SU-DHL-6 (cell line): ENCODE measurements around the gene MAP4K5.
"Not testable (repeated sequence)": the region's sequence is repeated elsewhere in the genome, so short reads cannot be mapped to it uniquely, and the experiment has no call there.

Experiments used
- H2AFZ ChIP-seq: fragments of 200-600 bp; sonication (generic); 2 replicates; pipeline ENCODE4 v1.6.1; 2014; ENCODE audit warnings: low read depth, mild to moderate bottlenecking, moderate library complexity, mixed read lengths, antibody characterized with exemption, low read length; ENCODE audit not compliant: severe bottlenecking
- H3F3A ChIP-seq: fragments of 200-600 bp; shearing (Covaris generic); 2 replicates; pipeline ENCODE4 v1.6.0; 2016; ENCODE audit warnings: antibody characterized with exemption, mild to moderate bottlenecking; ENCODE audit not compliant: insufficient read depth
- H3K27ac ChIP-seq: fragments of 200-600 bp; sonication (generic); 2 replicates; pipeline ENCODE4 v1.5.1; 2016; ENCODE audit warnings: low read depth, mild to moderate bottlenecking, low read length, moderate library complexity, mixed read lengths
- H3K27me3 ChIP-seq: fragments of 200-600 bp; sonication (generic), shearing (Covaris generic); 2 replicates; pipeline ENCODE4 v1.6.0; 2014; ENCODE audit warnings: mild to moderate bottlenecking, low read length
- H3K36me3 ChIP-seq: fragments of 200-600 bp; sonication (generic); 2 replicates; pipeline ENCODE4 v1.6.1; 2014; ENCODE audit warnings: mild to moderate bottlenecking, low read length, mixed read lengths
- H3K4me2 ChIP-seq: fragments of 300-600, 200-600 bp; shearing (Covaris generic), sonication (generic); 2 replicates; pipeline ENCODE4 v1.6.0; 2014; ENCODE audit warnings: low read length, low read depth, mild to moderate bottlenecking; ENCODE audit not compliant: poor library complexity, severe bottlenecking
- H3K4me3 ChIP-seq: fragments of 200-600 bp; sonication (generic); 2 replicates; pipeline ENCODE4 v1.5.1; 2014; ENCODE audit warnings: antibody characterized with exemption, low read length, mild to moderate bottlenecking, mixed read lengths; ENCODE audit not compliant: insufficient read depth, poor library complexity, severe bottlenecking
- H3K79me2 ChIP-seq: fragments of 200-600 bp; sonication (generic); 2 replicates; pipeline ENCODE4 v1.6.1; 2014; ENCODE audit warnings: mild to moderate bottlenecking, low read length, moderate library complexity; ENCODE audit not compliant: insufficient read depth
- H3K9ac ChIP-seq: fragments of 200-600 bp; sonication (generic); 2 replicates; pipeline ENCODE4 v1.7.0; 2014; ENCODE audit warnings: mild to moderate bottlenecking, low read length
- H3K9me2 ChIP-seq: fragments of 200-600 bp; sonication (generic); replicated peaks from 2 replicates; pipeline ENCODE4 v1.6.1; 2014; ENCODE audit warnings: low read length; ENCODE audit not compliant: insufficient read depth
- H3K9me3 ChIP-seq: fragments of 200-600 bp; sonication (generic); 2 replicates; pipeline ENCODE4 v1.6.1; 2014; ENCODE audit warnings: low read length, mixed read lengths; ENCODE audit not compliant: insufficient read depth
- H4K20me1 ChIP-seq: fragments of 200-600 bp; sonication (generic); 2 replicates; pipeline ENCODE4 v1.6.1; 2014; ENCODE audit warnings: low read depth, mild to moderate bottlenecking, antibody characterized with exemption, low read length, moderate library complexity, mixed read lengths
- EZH2phosphoT487 ChIP-seq: fragments of 200-600 bp; sonication (generic), shearing (Covaris generic); conservative IDR thresholded peaks from 2 replicates; pipeline ENCODE4 v1.6.1; 2018; ENCODE audit warnings: mild to moderate bottlenecking, antibody characterized with exemption, low read length, moderate library complexity, mixed read lengths
- TF ChIP-seq, protein P1 (sequence below): fragments of 200-600 bp; sonication (generic); IDR thresholded peaks from one replicate; pipeline ENCODE4 v1.5.1; 2017; ENCODE audit warnings: antibody characterized with exemption, mild to moderate bottlenecking, low read length, moderate library complexity; ENCODE audit not compliant: insufficient read depth, poor library complexity, severe bottlenecking

The MAP4K5 gene

GRCh38 chr14:50542941-50543418 lies 10.6 kb upstream of the MAP4K5 start:
- Histone ChIP-seq H3K27ac (no peak overlapping the region), H3K4me2 (no peak overlapping the region), H4K20me1 (no peaks in the 10 kb centered on the region), H3K36me3 (no peaks in the 10 kb centered on the region), H3K9me2 (no peaks in the 10 kb centered on the region), H3K27me3 (no peaks in the 10 kb centered on the region), H3F3A (no peaks in the 10 kb centered on the region), H3K9me3 (no peaks in the 10 kb centered on the region), H2AFZ (no peak overlapping the region), H3K79me2 (no peaks in the 10 kb centered on the region), H3K4me3 (no peak overlapping the region), H3K9ac (no peak overlapping the region)
- TF ChIP-seq EZH2phosphoT487, result no peak
- TF ChIP-seq, protein P1, sequence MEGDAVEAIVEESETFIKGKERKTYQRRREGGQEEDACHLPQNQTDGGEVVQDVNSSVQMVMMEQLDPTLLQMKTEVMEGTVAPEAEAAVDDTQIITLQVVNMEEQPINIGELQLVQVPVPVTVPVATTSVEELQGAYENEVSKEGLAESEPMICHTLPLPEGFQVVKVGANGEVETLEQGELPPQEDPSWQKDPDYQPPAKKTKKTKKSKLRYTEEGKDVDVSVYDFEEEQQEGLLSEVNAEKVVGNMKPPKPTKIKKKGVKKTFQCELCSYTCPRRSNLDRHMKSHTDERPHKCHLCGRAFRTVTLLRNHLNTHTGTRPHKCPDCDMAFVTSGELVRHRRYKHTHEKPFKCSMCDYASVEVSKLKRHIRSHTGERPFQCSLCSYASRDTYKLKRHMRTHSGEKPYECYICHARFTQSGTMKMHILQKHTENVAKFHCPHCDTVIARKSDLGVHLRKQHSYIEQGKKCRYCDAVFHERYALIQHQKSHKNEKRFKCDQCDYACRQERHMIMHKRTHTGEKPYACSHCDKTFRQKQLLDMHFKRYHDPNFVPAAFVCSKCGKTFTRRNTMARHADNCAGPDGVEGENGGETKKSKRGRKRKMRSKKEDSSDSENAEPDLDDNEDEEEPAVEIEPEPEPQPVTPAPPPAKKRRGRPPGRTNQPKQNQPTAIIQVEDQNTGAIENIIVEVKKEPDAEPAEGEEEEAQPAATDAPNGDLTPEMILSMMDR, result peak; percentile 28

GRCh38 chr14:50541159-50541567 lies 8.8 kb upstream of the MAP4K5 start:
- H3K9me2 ChIP-seq, result no peaks in the 10 kb centered on the region
- H3K9ac ChIP-seq, result no peak overlapping the region
- H3K27me3 ChIP-seq, result no peaks in the 10 kb centered on the region
- no peak overlapping the region for H3K4me3 ChIP-seq
- no peak overlapping the region for H3K4me2 ChIP-seq
- no peak overlapping the region for H3K27ac ChIP-seq
- no peaks in the 10 kb centered on the region for H3F3A ChIP-seq
- H2AFZ ChIP-seq, result no peak overlapping the region
- no peaks in the 10 kb centered on the region for H3K79me2 ChIP-seq
- no peaks in the 10 kb centered on the region for H3K36me3 ChIP-seq
- no peaks in the 10 kb centered on the region for H4K20me1 ChIP-seq
- TF ChIP-seq, protein P1, result no peak
- no peak for TF ChIP-seq EZH2phosphoT487
- no peaks in the 10 kb centered on the region for H3K9me3 ChIP-seq

- Histone ChIP-seq H3K79me2 (no peaks in the 10 kb centered on the region), H3K9ac (no peak overlapping the region), H3K27me3 (no peaks in the 10 kb centered on the region), H3K9me2 (no peaks in the 10 kb centered on the region), H3K4me2 (no peak overlapping the region), H3K4me3 (no peak overlapping the region), H4K20me1 (no peaks in the 10 kb centered on the region), H3K36me3 (no peaks in the 10 kb centered on the region), H2AFZ (no peak overlapping the region), H3K9me3 (no peaks in the 10 kb centered on the region), H3F3A (no peaks in the 10 kb centered on the region), H3K27ac (no peak overlapping the region)
- no peak for TF ChIP-seq EZH2phosphoT487
- TF ChIP-seq, protein P1, result no peak
Observed at GRCh38 chr14:50539051-50539450, 6.7 kb upstream of the MAP4K5 start.

GRCh38 chr14:50538034-50538433 lies 5.7 kb upstream of the MAP4K5 start:
- H3K4me2 ChIP-seq, H3K27ac ChIP-seq, H2AFZ ChIP-seq, H3K9me3 ChIP-seq, H3K9me2 ChIP-seq, H3F3A ChIP-seq, H3K4me3 ChIP-seq, H3K36me3 ChIP-seq, H4K20me1 ChIP-seq, H3K27me3 ChIP-seq, H3K9ac ChIP-seq, H3K79me2 ChIP-seq: not testable (repeated sequence)
